Measurements from ENCODE around the gene ATP4B. TPM values are rescaled to one million over a fixed set of nuclear protein-coding genes. Genes with fewer than 3 reads are reported as not detected.

Gene ATP4B
- total RNA-seq, 1 experiment from 2014 or later, result not detected

GRCh38 chr13:113616991-113617749 is 40.8 kb downstream of the ATP4B start:
- H4K5ac ChIP-seq (ENCODE audit: insufficient read length, low read depth, low read length), result no peak overlapping the region
- DNase-seq, result peak; percentile 61
- H2AK5ac ChIP-seq (ENCODE audit: insufficient read length, low read length), result no peak overlapping the region
- H3K27ac Mint-ChIP-seq, result peak overlapping the region; percentile 73 to 99 (median 88)
- no peak overlapping the region for H3T11ph ChIP-seq (ENCODE audit: low read length)
- peak overlapping the region in 1 of 2 experiments; percentile 34; a peak in 1 of 5 replicates for H3K4me3 Mint-ChIP-seq
- H3K27me3 ChIP-seq (ENCODE audit: insufficient read depth, low read length), result no peaks in the 10 kb centered on the region
- H3K79me2 ChIP-seq (ENCODE audit: insufficient read depth, low read length), result peaks cover 6% of the 10 kb centered on the region; the same call in 1 of the 2 replicates
- WGBS (ENCODE audit: extremely low coverage, insufficient read length, low lambda C conversion rate), result no CpG with 5 or more reads among the region's 18 CpGs
- no peak overlapping the region for H2AFZ ChIP-seq (ENCODE audit: low read length)
- no peak overlapping the region for H2BK20ac ChIP-seq (ENCODE audit: low read depth, low read length, poor library complexity, severe bottlenecking)
- peaks cover 1% of the 10 kb centered on the region; the same call in 1 of the 2 replicates for H3K27me3 Mint-ChIP-seq (ENCODE audit: low read depth)
- no peak overlapping the region for H2BK12ac ChIP-seq (ENCODE audit: insufficient read length, low read depth, low read length)
- peaks cover 2 to 3% of the 10 kb centered on the region in 2 experiments; a peak in 2 of 5 replicates for H3K9me3 Mint-ChIP-seq
- H3K14ac ChIP-seq (ENCODE audit: insufficient read depth, low read length), result no peak overlapping the region
- peaks cover 19 to 37% (median 25%) of the 10 kb centered on the region in 3 experiments; a peak in 6 of 7 replicates for H3K36me3 Mint-ChIP-seq (ENCODE audit: insufficient read depth in 1 of 3, low read depth in 3 of 3)
- no peak overlapping the region for H3K4ac ChIP-seq (ENCODE audit: low read depth, low read length)
- TF ChIP-seq CTCF (conservative IDR thresholded peaks at IDR 0.05), result no peak
- H3K23me2 ChIP-seq (ENCODE audit: insufficient read length, low read depth, low read length, poor library complexity, severe bottlenecking), result no peaks in the 10 kb centered on the region
- H3K4me1 ChIP-seq (ENCODE audit: insufficient read depth, low read length), result peaks cover 4% of the 10 kb centered on the region; the same call in 1 of the 2 replicates
- H4K8ac ChIP-seq (replicated peaks; ENCODE audit: insufficient read length, low read depth, low read length), result no peak overlapping the region
- H4K91ac ChIP-seq (ENCODE audit: insufficient read length, low read depth, low read length), result no peak overlapping the region
- no peak overlapping the region for H2BK5ac ChIP-seq (ENCODE audit: insufficient read length, low read length)
- H2BK120ac ChIP-seq (ENCODE audit: low read depth, low read length, poor library complexity, severe bottlenecking), result peak overlapping the region; percentile 3
- H3K4me1 Mint-ChIP-seq, result peaks cover 22 to 25% of the 10 kb centered on the region in 2 experiments
- no peak overlapping the region for H3K56ac ChIP-seq (ENCODE audit: insufficient read length, low read depth, low read length)
- H3K9ac ChIP-seq (ENCODE audit: extremely low read depth, insufficient read length, low read length), result no peak overlapping the region
- H2BK15ac ChIP-seq (ENCODE audit: low read depth, low read length), result no peak overlapping the region
- H4K20me1 ChIP-seq (ENCODE audit: control insufficient read depth, insufficient read depth, insufficient read length), result no peaks in the 10 kb centered on the region
- no peaks in the 10 kb centered on the region for H3K79me1 ChIP-seq (ENCODE audit: insufficient read depth, low read depth, low read length, poor library complexity, severe bottlenecking)
- no peak overlapping the region for H3K23ac ChIP-seq (ENCODE audit: insufficient read length, low read depth, low read length)
- no peaks in the 10 kb centered on the region for H3K9me3 ChIP-seq (ENCODE audit: control insufficient read depth, low read depth, low read length)
- peak overlapping the region; percentile 55 for H3K18ac ChIP-seq (ENCODE audit: insufficient read length, low read depth, low read length)
- H3K27ac ChIP-seq (ENCODE audit: insufficient read length, low read depth, low read length), result peak overlapping the region; percentile 13
- no peak overlapping the region for H3K4me2 ChIP-seq (ENCODE audit: insufficient read depth, insufficient read length, low read length)

All from H9 (cell line).